EL (cell line): Measurements from ENCODE around the gene KRTAP22-2.

Experiments
- DNase-seq: peaks from one replicate; pipeline ENCODE4 v3.0.0-alpha.2; 2016

KRTAP22-2 gene

DNA sequence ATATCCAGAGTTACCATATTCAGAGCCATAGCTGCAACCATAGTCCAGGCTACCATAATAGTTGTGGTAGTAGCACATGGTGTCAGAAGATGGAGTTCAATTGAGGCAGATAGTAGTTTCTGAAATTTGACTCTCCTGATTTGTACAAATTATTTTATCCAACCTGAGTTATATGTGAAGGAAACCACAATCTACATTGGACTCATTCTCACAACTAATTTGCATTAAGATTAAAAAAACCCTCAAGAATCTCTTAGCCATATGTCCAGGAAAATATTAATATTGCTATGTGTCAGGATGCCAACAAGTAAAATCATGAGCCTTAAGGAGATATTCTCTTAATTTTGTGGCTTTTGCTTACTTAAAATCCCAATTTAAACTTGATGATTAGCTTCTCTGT is at the start of gene KRTAP22-2:
Gene KRTAP22-2 (minus strand): TSS at position 101 of the 400 bp plus-strand sequence.
- DNase-seq, result no peak

DNA sequence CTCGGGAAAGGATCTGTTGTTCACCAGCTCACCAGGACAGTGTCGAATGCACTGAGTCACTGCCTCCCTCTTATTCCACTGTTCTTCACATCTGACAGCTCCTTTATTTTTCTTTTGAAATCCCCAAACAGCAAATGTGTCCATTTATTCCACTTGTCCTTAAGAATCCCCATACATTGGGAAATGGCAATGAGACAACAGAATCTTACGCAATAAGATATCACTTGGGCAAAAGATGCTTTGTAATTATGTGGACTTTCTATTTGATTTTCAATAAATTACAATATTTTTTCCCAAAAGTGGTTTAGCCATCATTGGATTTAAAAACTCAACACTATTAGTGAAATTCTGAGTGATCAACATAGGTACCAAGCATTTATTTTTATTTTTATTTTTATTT is 48.5 kb upstream of the KRTAP22-2 start:
- no peak for DNase-seq

- DNase-seq, result no peak
Measured at GRCh38 chr21:30634906-30635305, 44.7 kb upstream of the KRTAP22-2 start, which contains the start of gene KRTAP20-2. TSS of gene KRTAP20-2 (plus strand) at chr21:30635206. CDS start at chr21:30635264, 58 bp downstream.

DNA sequence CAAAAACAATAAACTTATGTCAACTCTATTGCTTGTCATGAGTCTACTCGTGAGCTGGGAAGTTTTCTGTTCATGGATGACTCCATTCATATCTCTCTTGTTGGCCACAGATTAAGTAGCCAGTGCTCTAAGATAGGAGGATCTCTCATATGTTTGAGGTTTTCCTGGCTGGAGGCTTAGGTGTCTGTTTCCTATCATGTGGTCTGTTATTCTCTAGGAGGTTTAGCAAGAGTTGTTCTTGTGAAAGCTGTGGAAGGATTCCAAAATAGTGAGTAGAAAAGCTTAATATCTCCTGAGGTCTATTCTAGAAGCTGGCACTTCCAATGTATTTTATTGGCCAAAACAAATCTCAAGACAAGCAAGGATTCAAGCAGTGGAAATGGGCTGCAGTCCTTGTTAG is 39.0 kb upstream of the KRTAP22-2 start:
- DNase-seq, result no peak

GRCh38 chr21:30628109-30628508 is 37.9 kb upstream of the KRTAP22-2 start:
- no peak for DNase-seq

GRCh38 chr21:30625449-30626165 is 35.4 kb upstream of the KRTAP22-2 start:
- no peak for DNase-seq

DNA sequence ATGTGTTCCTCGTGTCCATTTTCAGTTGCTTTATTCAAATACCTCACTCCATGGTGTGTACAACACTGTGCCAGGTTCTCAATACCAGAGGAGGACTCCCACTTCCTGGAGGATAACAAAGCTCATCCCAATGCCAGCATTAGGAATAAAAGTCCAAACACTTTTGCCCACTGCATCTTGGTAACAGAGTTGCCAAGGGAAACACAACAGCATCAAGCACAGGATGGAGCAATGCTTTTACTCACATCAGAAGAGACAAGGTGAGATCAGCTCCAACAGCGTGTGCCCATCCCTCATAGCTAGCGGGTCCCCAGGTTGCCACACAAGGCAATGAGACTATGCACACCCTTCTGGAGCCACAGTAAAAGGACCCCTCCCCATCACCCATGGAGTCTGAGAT is 33.2 kb upstream of the KRTAP22-2 start:
- no peak for DNase-seq

GRCh38 chr21:30620522-30620921 is 30.3 kb upstream of the KRTAP22-2 start, which contains the start of gene KRTAP20-4:
TSS of gene KRTAP20-4 (plus strand) at chr21:30620627.
- no peak for DNase-seq

- DNase-seq, result no peak
Measured at GRCh38 chr21:30620080-30620479, 29.9 kb upstream of the KRTAP22-2 start.

DNA sequence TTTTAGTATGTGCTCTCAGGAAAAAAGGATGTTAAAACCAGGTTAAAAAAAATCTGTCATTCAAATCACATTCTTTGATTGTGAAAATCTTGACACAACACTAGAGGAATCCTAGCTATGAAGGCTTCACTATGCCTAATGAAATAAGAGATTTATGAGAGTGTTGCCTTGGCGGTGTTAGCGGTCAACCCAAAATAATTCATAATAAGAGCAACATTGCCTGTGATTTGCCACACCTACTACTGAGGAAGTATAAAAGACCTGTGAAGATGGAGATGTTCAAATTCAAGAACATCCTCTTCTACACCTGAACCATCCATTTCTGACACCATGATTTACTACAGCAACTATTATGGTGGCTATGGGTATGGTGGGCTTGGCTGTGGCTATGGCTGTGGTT is 25.9 kb upstream of the KRTAP22-2 start, which contains the start of gene KRTAP20-1:
Gene KRTAP20-1 (plus strand): TSS at position 301 of the 400 bp plus-strand sequence. CDS start 30 bp downstream, at position 331.
- DNase-seq, result no peak

- DNase-seq, result no peak
Measured at GRCh38 chr21:30615199-30615598, 25.0 kb upstream of the KRTAP22-2 start.

- no peak for DNase-seq
Measured at GRCh38 chr21:30613836-30614235, 23.6 kb upstream of the KRTAP22-2 start, which contains the start of gene KRTAP6-1. TSS of gene KRTAP6-1 (minus strand) at chr21:30613930. CDS start at chr21:30613904, 26 bp downstream.

DNA sequence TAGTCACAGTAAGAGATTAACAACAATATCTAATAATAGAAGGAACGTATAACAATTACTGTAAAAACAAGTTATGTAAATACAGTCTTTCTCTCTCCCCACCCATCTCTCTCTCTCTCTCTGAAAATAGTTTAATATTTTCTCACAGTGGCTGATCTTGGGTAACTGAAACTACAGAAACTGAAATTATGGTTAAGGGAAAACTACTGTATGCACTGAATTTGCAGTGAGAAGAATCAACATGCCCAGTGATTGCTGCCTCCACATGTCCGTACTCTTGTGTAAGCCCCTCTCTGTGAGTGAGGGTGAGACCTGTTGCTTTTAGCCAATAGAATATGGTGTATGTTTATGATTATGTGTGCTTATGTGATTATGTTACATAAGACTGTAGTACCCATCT is 21.9 kb upstream of the KRTAP22-2 start:
- DNase-seq, result no peak

DNA sequence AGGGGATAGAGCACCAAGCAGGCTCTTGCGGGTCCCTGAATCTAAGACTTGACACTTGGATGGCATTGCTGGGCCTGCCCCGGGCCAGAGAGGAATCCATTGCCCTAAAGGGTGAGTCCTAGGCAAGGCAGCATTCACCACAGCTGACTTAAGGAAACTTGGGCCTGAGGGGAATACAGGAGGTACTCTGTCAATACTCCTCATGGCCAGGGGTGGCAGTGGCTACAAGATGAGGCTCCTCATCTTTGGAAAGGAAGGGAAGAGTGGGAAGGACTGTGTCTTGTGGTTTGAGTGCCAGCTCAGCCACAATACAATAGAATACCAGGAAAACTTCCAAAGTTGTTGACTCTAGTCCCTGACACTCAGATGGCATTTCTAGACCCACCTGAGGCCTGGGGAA is 15.8 kb upstream of the KRTAP22-2 start:
- no peak for DNase-seq

DNA sequence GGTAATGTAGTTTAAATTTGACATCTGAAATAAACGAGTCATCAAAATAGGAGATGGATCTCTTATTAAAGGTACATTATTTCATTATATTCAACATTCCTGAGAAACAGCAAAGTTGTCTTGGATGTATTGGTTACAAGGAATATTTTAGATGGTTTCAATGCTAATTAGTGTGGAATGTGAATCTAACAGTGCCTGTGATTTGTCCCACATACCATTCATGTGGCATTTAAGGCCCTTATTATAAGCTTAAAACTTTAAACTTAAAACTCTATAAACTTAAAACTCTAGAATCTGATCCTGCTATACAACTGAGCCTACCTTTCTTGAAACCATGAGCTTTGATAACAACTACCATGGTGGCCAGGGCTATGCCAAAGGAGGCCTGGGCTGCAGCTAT is 10.6 kb upstream of the KRTAP22-2 start, which contains the start of gene KRTAP22-1:
Gene KRTAP22-1 (plus strand): TSS at position 301 of the 400 bp plus-strand sequence.
- no peak for DNase-seq

DNA sequence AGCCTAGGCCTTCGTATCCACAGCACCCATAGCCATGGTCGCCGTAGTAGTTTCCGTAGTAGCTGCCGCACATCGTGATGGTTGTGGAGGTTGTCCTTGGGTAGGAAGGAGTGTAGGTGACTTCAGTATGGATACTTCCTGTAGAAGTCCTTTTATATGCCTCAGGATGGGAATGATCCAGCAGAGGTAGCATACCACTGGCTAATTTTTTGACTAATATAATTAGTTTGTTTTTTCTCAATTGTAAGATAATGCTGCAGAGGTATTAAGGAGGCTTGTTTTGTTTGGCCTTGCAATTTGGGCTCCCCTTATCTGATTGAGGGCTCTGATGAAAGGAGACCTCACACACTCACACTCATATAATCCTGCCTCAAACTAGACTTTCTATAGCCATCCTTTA is 8.6 kb upstream of the KRTAP22-2 start, which contains the start of gene KRTAP6-2:
Gene KRTAP6-2 (minus strand): TSS at position 101 of the 400 bp plus-strand sequence. CDS start 28 bp downstream, at position 73.
- DNase-seq, result no peak

DNA sequence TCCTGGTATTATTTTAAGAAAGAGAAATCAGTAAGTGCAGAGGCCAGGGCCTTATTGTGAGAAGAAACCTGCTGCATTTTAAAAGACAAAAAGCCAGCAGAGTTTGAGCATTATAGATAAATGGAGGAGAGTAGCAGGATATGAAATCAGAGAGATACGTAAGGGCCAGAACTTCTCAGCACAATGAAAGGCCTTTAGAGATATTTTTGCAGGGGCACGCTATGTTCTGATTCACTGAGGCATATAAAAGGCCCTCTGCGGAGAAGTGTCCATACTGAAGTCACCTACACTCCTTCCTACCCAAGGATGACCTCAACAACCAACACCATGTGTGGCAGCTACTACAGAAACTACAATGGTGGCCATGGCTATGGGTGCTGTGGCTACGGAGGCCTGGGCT is 1.9 kb upstream of the KRTAP22-2 start, which contains the start of gene KRTAP6-3:
Gene KRTAP6-3 (plus strand): TSS at position 301 of the 400 bp plus-strand sequence. CDS start 6 bp downstream, at position 307.
- no peak for DNase-seq

GRCh38 chr21:30582870-30583269 is 7.3 kb downstream of the KRTAP22-2 start:
- DNase-seq, result no peak

DNA sequence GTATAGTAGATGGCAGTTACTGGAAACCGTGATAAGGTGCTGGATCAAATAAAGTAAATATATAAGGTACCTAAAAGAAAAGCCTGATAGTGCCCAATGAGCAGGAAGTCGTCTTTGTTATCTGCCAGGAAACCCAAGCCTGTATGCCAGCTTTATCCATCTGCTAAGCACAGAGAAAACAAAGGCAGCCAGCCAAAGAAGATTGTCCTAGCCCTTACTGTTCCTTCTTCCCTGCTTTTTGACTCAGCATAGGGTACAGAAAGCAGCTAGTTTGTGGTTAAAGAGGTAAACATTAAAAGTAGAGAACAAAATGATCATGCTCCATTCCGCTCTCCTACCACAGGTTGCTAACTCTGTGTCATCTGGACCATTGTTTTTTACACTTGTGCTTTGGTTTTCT is 10.1 kb downstream of the KRTAP22-2 start:
- no peak for DNase-seq

DNA sequence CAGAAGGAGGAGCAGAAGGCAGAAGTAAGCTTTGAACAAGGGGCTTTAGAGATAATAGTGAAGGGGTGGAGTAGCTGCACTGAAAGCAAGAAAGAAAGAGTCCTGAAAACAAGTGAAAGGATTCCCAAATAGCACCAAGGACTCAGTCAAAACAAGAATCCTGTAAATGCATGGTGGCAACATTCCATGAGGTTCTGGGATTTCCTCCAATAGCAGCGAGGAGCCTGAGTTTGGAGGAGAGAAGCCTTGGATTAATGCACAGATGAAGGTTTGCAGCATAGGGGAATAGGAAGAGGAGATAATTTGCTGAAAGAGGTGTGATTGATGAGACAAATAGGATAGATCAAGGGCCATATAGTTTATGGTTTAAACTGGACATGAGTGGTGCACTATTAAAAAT is 10.9 kb downstream of the KRTAP22-2 start:
- no peak for DNase-seq

GRCh38 chr21:30577766-30578165 is 12.4 kb downstream of the KRTAP22-2 start:
- DNase-seq, result no peak

- no peak for DNase-seq
Measured at GRCh38 chr21:30567617-30568016, 22.6 kb downstream of the KRTAP22-2 start.

DNA sequence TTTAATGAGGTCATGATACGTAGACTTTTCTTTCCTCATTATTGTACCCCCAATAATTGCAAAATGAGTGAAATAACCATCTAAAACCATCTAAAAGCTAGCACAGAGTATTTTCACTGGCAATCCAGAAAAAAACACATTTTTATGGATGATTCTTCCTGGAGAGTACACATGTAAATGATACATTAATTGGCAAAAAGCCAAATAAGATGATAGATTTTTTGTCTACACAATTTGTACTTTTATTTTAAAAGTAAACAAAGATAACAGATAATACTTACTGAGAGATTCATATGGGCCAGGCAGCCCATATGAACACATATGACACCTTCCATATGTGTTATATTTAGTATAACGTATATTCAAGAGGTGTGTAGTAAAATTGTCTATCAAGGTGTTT is 26.6 kb downstream of the KRTAP22-2 start:
- DNase-seq, result no peak

DNA sequence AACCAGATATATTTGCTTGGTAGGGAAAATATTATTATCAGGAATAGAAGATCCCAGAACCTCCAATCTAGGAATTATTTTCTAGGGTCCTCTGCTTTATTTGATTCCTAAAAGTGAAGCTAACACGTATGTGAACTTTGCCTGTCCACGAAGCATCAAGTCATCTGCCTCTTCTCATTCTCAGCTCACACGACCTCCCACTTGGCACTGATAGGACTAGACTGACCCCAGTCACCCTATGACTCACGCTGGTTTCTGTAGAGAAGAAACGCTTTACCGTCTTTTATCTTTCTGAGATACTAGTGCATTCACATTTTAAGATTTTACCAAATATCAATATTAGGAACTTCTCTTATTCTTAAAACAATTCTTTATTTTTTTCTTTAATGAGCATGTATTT is 27.1 kb downstream of the KRTAP22-2 start:
- no peak for DNase-seq
